PC-9 (cell line): ENCODE results near the gene RAD21L1. TPM values are rescaled to one million over a fixed set of nuclear protein-coding genes. Genes with fewer than 3 reads are reported as not detected.

Experiments
- BruUV-seq: library from RNA; stranded (reverse); fragments of 400-500 nt; replicated peaks from 2 replicates; lab custom pipeline; 2021; lab: Mats Ljungman, UMichigan
- CTCF ChIA-PET: fragments of 300-600 bp; sonication (Branson Sonifier 250); formaldehyde crosslinking; loops from one replicate; lab custom pipeline; 2022; ENCODE audit warnings: antibody characterized with exemption; lab: Charles Lee
- POLR2A ChIA-PET: fragments of 300-600 bp; sonication (Branson Sonifier 250); formaldehyde crosslinking; loops from one replicate; lab custom pipeline; 2022; ENCODE audit warnings: antibody characterized with exemption; ENCODE audit not compliant: unreplicated experiment; lab: Charles Lee
- DNase-seq, 2 experiments: peaks; one replicate each; pipeline versions ENCODE4 v3.0.0 to v3.0.0-alpha.2; 2015 to 2022; ENCODE audit warnings: mixed read lengths in 1 of 2
- H2AFZ ChIP-seq: fragments of 200-600 bp; sonication (generic); 2 replicates; pipeline ENCODE4 v1.8.1; 2017; ENCODE audit warnings: antibody characterized with exemption
- H3F3A ChIP-seq: fragments of 200-600 bp; sonication (generic); 2 replicates; pipeline ENCODE4 v1.8.1; 2017; ENCODE audit warnings: antibody characterized with exemption, mild to moderate bottlenecking, low read depth; ENCODE audit not compliant: insufficient read depth
- H3K27ac ChIP-seq: fragments of 200-600 bp; sonication (generic); 2 replicates; pipeline ENCODE4 v1.6.1; 2016; ENCODE audit warnings: mixed run types
- H3K27me3 ChIP-seq: fragments of 200-600 bp; sonication (generic); 2 replicates; pipeline ENCODE4 v1.6.1; 2016; ENCODE audit warnings: low read depth, mixed run types; ENCODE audit not compliant: insufficient read depth
- H3K36me3 ChIP-seq: fragments of 200-600 bp; sonication (generic); 2 replicates; pipeline ENCODE4 v1.6.1; 2016; ENCODE audit warnings: low read depth, mixed run types
- H3K4me1 ChIP-seq: fragments of 200-600 bp; sonication (generic); replicated peaks from 2 replicates; pipeline ENCODE4 v1.6.1; 2016; ENCODE audit warnings: mixed run types; ENCODE audit not compliant: insufficient read depth
- H3K4me2 ChIP-seq: fragments of 200-600 bp; sonication (generic); 2 replicates; pipeline ENCODE4 v1.6.1; 2017; ENCODE audit warnings: mixed run types
- H3K4me3 ChIP-seq: fragments of 200-600 bp; sonication (generic); 2 replicates; pipeline ENCODE4 v1.6.1; 2016; ENCODE audit warnings: mixed run types
- H3K79me2 ChIP-seq: fragments of 200-600 bp; sonication (generic); 2 replicates; pipeline ENCODE4 v1.6.1; 2017; ENCODE audit warnings: low read depth, mixed run types
- H3K9me2 ChIP-seq: fragments of 200-600 bp; sonication (generic); 2 replicates; pipeline ENCODE4 v1.8.1; 2017; ENCODE audit warnings: mild to moderate bottlenecking; ENCODE audit not compliant: insufficient read depth
- H3K9me3 ChIP-seq: fragments of 200-600 bp; sonication (generic); 2 replicates; pipeline ENCODE4 v1.8.1; 2016; ENCODE audit warnings: low read depth; ENCODE audit not compliant: insufficient read depth
- H4K20me1 ChIP-seq: fragments of 200-600 bp; sonication (generic); 2 replicates; pipeline ENCODE4 v1.8.1; 2017; ENCODE audit not compliant: insufficient read depth
- CTCF ChIP-seq: fragments of 200-600 bp; sonication (generic); conservative IDR thresholded peaks from 2 replicates; pipeline ENCODE4 v1.6.1; 2017; ENCODE audit warnings: mixed run types, antibody characterized with exemption, mild to moderate bottlenecking, moderate library complexity
- EZH2 ChIP-seq: fragments of 200-600 bp; sonication (generic); IDR thresholded peaks from 2 replicates; pipeline ENCODE4 v1.8.0; 2017; ENCODE audit warnings: antibody characterized with exemption, low read depth
- intact Hi-C: fragments of 100-400 bp; cut with micrococcal nuclease; formaldehyde crosslinking; loops from one replicate; pipeline ENCODE4 v1.10.0; 2022; ENCODE audit not compliant: unreplicated experiment
- total RNA-seq: library from RNA; stranded (reverse); gene quantifications from 2 replicates; pipeline ENCODE4 v1.2.3, GENCODE V29; 2021

The RAD21L1 gene
- total RNA-seq, 1 experiment from 2014 or later = not detected

GRCh38 chr20:1282966-1283365, 57.1 kb downstream of the RAD21L1 start:
- BruUV-seq = no TSS peak
- no peak for DNase-seq
- Histone ChIP-seq H3K4me1 (no peaks in the 10 kb centered on the region), H3K9me2 (no peaks in the 10 kb centered on the region), H4K20me1 (no peaks in the 10 kb centered on the region), H3K27me3 (no peaks in the 10 kb centered on the region), H2AFZ (no peak overlapping the region), H3K27ac (no peak overlapping the region), H3F3A (no peaks in the 10 kb centered on the region), H3K4me2 (no peak overlapping the region), H3K79me2 (no peaks in the 10 kb centered on the region), H3K4me3 (no peak overlapping the region), H3K36me3 (no peaks in the 10 kb centered on the region), H3K9me3 (no peaks in the 10 kb centered on the region)
- ChIA-PET CTCF (no interaction called here), POLR2A (no interaction called here)
- TF ChIP-seq EZH2 (no peak), CTCF (no peak)
- intact Hi-C loops = no loop called here

GRCh38 chr20:1283522-1284510, 58.0 kb downstream of the RAD21L1 start:
- ChIA-PET POLR2A (no interaction called here), CTCF (no interaction called here)
- no peak overlapping the region for H3K4me3 ChIP-seq
- intact Hi-C loops = no loop called here
- no peaks in the 10 kb centered on the region for H3K9me3 ChIP-seq
- no peak overlapping the region for H3K4me2 ChIP-seq
- no TSS peak for BruUV-seq
- no peak overlapping the region for H2AFZ ChIP-seq
- H3F3A ChIP-seq = no peaks in the 10 kb centered on the region
- no peaks in the 10 kb centered on the region for H3K79me2 ChIP-seq
- H3K27ac ChIP-seq = no peak overlapping the region
- DNase-seq = no peak
- H4K20me1 ChIP-seq = no peaks in the 10 kb centered on the region
- H3K4me1 ChIP-seq = no peaks in the 10 kb centered on the region
- no peaks in the 10 kb centered on the region for H3K9me2 ChIP-seq
- H3K36me3 ChIP-seq = no peaks in the 10 kb centered on the region
- H3K27me3 ChIP-seq = no peaks in the 10 kb centered on the region
- no peak for TF ChIP-seq EZH2

- Histone ChIP-seq H3K9me2 (no peaks in the 10 kb centered on the region), H3F3A (no peaks in the 10 kb centered on the region), H3K4me2 (no peak overlapping the region), H4K20me1 (no peaks in the 10 kb centered on the region; the same call in 1 of the 2 replicates), H3K27me3 (no peaks in the 10 kb centered on the region), H3K36me3 (no peaks in the 10 kb centered on the region), H3K4me3 (no peak overlapping the region), H3K27ac (no peak overlapping the region), H3K9me3 (no peaks in the 10 kb centered on the region), H2AFZ (no peak overlapping the region), H3K4me1 (no peaks in the 10 kb centered on the region), H3K79me2 (no peaks in the 10 kb centered on the region)
- ChIA-PET POLR2A (no interaction called here), CTCF (no interaction called here)
- TF ChIP-seq EZH2 = no peak
- DNase-seq = no peak
- intact Hi-C loops = no loop called here
- BruUV-seq = no TSS peak
Observed at GRCh38 chr20:1286267-1287024, 60.6 kb downstream of the RAD21L1 start.

GRCh38 chr20:1287306-1287705, 61.5 kb downstream of the RAD21L1 start:
- TF ChIP-seq CTCF = no peak
- no peak for TF ChIP-seq EZH2
- no peak for DNase-seq
- Histone ChIP-seq H3F3A (no peaks in the 10 kb centered on the region), H3K36me3 (no peaks in the 10 kb centered on the region), H3K4me3 (no peak overlapping the region), H3K9me2 (no peaks in the 10 kb centered on the region), H3K4me2 (no peak overlapping the region), H3K27me3 (no peaks in the 10 kb centered on the region), H3K4me1 (no peaks in the 10 kb centered on the region), H2AFZ (no peak overlapping the region), H3K79me2 (no peaks in the 10 kb centered on the region), H3K9me3 (no peaks in the 10 kb centered on the region), H4K20me1 (no peaks in the 10 kb centered on the region; the same call in 1 of the 2 replicates), H3K27ac (no peak overlapping the region)
- ChIA-PET POLR2A (no interaction called here), CTCF (no interaction called here)
- no TSS peak for BruUV-seq
- intact Hi-C loops = no loop called here
